HG03571 (cell line): ENCODE results near the gene UBE2G2.
A peak's percentile ranks its signal among the peaks of the same experiment; 100 is the strongest.

Source experiments
- ATAC-seq: cut with Tn5 transposase; IDR thresholded peaks from one replicate; pipeline ENCODE4 v1.9.1; 2021; ENCODE audit not compliant: unreplicated experiment

Gene UBE2G2

GRCh38 chr21:44801468-44802395 lies at the start of gene UBE2G2:
TSS of gene UBE2G2 (minus strand) at chr21:44801820. CDS start at chr21:44801748, 72 bp downstream.
- ATAC-seq = peak; percentile 71

- ATAC-seq = no peak
These were observed 49.5 kb upstream of the UBE2G2 start for GRCh38 chr21:44850905-44851657.

GRCh38 chr21:44850208-44850800 lies 48.7 kb upstream of the UBE2G2 start:
- no peak for ATAC-seq

GRCh38 chr21:44849616-44850130 lies 48.1 kb upstream of the UBE2G2 start:
- no peak for ATAC-seq

- no peak for ATAC-seq
These were observed 47.4 kb upstream of the UBE2G2 start for GRCh38 chr21:44848821-44849521.

- no peak for ATAC-seq
These were observed 45.8 kb upstream of the UBE2G2 start for GRCh38 chr21:44847261-44848056.

GRCh38 chr21:44846485-44847260 lies 45.1 kb upstream of the UBE2G2 start:
- ATAC-seq = no peak

GRCh38 chr21:44846224-44846484 lies 44.5 kb upstream of the UBE2G2 start:
- no peak for ATAC-seq

- ATAC-seq = no peak
These were observed 44.0 kb upstream of the UBE2G2 start for GRCh38 chr21:44845418-44846223.

GRCh38 chr21:44844256-44844655 lies 42.6 kb upstream of the UBE2G2 start:
- no peak for ATAC-seq

GRCh38 chr21:44842721-44843445 lies 41.3 kb upstream of the UBE2G2 start:
- ATAC-seq = no peak

GRCh38 chr21:44842087-44842486 lies 40.5 kb upstream of the UBE2G2 start:
- no peak for ATAC-seq

- no peak for ATAC-seq
These were observed 39.2 kb upstream of the UBE2G2 start for GRCh38 chr21:44840771-44841170.

- no peak for ATAC-seq
These were observed 37.3 kb upstream of the UBE2G2 start for GRCh38 chr21:44838951-44839350.

GRCh38 chr21:44838039-44838895 lies 36.6 kb upstream of the UBE2G2 start:
- no peak for ATAC-seq

- ATAC-seq = no peak
These were observed 35.9 kb upstream of the UBE2G2 start for GRCh38 chr21:44837537-44837936.
